HG02970 (cell line): ENCODE data around the gene ARL15.
"Not testable (repeated sequence)": the region's sequence is repeated elsewhere in the genome, so short reads cannot be mapped to it uniquely, and the experiment has no call there.

Source experiments
- ATAC-seq: cut with Tn5 transposase; IDR thresholded peaks from one replicate; pipeline ENCODE4 v1.9.1; 2021; ENCODE audit warnings: mild to moderate bottlenecking, moderate library complexity, moderate number of reproducible peaks; ENCODE audit not compliant: unreplicated experiment, low FRiP score

Gene ARL15

DNA sequence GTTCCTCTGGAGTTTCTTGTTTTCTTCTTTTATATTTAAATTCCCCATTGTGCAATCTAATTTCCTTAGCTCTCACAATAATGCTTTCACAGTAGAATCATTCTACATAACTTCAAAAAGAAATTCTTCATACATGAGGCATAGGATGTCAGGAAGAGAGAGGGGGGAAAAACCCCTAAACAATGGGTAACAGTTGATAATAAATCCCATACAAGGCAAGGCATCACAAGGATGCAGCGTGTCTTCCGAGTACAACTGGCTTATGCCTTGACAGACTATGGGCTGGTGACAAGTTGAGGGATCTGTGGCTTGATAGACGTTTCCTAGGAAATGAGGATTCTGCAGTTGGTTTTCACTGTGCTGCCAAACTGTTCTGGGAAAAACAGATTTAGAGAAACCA, 247.4 kb downstream of the ARL15 start:
- ATAC-seq: no peak

DNA sequence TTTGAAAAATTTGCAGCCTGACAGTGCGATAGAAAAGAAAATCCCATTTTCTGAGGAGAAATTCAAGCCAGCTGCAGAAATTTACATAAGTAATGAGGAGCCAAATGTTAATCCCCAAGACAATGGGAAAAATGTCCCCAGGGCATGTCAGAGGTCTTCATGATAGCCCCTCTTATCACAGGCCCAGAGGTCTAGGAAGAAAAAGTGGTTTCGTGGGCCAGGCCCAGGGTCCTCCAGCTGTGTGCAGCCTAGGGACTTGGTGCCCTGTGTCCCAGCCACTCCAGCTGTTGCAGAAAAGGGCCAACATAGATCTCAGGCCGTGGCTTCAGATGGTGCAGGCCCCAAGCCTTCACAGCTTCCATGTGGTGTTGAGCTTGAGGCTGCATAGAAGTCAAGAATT, 249.5 kb downstream of the ARL15 start:
- not testable (repeated sequence) for ATAC-seq

DNA sequence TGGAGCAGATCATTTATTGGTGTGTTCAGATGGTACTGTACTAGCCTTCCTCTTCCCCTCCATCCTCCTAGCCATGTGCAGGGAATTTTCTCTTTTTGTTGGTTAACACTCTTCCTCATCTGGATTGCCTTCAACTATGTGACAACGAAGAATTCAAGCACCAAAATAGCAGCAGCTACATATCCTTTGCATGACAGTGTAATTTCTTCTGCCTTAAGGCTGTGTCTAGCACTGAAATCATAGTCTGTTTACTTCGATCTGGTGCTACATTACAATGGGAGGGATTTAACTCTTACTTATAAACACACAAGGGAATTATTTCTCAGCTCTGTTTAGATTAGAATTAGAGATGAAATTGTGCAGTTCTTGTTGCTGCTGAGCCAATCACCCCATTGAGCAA, 260.4 kb downstream of the ARL15 start:
- ATAC-seq: no peak

DNA sequence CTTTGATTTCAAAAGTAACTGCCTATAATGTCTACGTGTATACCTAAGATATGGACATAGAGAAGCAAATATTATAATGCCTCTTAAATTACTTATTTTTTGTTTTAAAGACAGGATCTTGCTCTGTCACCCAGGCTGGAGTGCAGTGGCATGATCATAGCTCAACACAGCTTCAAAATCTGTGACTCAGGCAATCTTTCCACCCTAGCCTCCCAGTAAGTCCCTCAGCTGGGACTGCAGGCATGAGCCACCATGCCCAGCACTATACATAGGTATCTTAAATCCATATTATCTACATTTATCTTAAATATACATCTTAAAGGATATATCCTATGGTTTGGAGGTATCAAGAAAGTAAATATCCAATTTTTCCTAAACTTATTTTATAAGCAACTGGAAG, 261.2 kb downstream of the ARL15 start:
- no peak for ATAC-seq

DNA sequence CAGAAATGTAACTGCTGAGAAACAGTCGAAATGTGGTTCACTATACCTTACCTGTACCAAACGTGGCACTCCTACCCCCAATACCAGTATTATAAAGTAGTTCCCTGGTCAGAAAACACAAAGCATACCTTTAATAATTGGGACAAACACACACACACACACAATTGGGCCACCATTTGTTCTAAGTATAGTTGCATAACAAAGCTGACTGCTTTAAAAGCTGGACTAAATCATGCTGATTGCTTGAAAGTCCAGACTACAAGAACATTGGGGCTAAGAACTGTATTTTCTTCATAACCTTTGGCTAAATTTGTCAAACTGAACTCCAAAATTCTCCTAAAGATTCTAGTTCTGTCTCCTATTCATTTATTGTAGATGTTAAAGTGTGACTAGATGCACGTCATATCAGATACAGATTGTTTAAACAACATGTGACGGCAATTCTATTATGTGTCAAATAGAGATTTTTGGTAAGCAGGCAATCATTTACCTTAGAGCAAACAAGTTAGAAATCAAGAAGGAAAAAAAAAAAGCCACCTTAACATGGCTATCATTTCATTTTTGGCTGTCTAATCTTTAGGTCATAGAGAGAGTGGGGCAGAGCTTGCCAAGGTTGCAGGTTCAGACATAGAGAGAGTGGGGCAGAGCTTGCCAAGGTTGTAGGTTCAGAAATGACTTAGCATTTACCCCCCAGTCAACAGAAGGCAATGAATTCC, 265.1 kb downstream of the ARL15 start:
- no peak for ATAC-seq

DNA sequence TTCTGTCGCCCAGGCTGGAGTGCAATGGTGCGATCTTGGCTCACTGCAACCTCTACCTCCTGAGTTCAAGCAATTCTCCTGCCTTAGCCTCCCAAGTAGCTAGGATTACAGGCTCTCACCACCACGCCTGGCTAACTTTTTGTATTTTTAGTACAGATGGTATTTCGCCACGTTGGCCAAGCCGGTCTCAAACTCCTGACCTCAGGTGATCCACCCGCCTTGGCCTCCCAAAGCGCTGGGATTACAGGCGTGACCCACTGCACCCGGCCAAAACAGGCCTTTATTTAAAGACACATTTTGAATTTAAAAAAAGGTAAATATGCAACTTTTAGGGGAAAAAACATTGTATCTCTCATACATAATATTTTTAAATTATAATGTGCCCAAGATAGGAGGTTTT, 266.1 kb downstream of the ARL15 start:
- not testable (repeated sequence) for ATAC-seq

DNA sequence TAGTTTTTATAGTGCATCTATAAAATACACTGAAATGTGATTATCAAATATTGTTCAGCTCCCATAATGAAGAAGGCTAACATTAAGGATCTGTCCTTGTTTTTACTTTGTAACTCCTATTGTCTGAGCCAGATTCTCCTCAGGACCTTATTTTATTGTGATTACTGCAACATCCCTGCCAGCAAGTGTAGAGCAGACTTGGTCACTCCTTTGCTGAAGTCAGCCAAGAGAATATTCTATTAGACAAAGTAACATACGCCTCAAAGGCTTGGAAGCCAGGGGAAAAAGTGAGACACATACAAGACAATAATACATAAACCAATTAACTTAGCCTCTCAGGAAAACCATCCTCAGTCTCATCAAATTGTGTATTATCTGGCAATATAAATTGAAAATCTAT, 269.6 kb downstream of the ARL15 start:
- no peak for ATAC-seq

DNA sequence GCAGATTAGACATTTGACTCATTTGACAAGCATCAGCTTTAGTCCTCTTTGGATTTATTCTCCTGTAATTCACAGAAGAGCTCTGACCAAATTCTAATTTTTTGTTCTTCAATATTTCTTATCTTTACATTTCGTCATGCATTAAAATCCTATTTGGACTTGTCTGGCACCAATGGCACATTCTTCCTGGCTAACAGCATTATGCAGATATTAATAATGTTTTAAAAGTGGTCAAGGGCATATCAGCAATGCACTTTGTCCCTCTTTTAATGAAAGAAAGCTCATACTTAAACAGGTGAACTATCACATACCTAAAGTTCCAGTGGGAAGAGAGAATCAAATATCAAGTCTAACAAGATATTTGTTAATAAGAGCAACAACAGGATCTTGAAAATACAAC, 270.4 kb downstream of the ARL15 start:
- ATAC-seq: no peak

DNA sequence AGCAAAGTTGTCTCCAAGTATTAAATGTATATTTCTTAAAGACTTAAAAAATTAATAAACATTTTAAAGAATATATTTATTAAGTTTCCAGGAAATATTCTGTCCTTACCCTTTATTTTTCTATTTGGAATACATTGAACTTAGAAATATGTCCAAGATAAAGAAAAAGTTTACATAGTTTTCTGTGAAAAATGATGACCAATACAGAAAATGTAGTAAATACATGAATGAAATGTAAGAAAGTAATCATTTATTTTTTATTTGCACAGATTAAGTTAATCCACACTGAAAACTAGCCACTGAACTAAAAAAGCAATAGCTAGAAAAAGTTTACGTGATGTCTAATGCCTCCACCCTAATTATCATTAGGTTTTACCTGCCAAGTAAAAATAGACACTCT, 273.2 kb downstream of the ARL15 start:
- no peak for ATAC-seq

DNA sequence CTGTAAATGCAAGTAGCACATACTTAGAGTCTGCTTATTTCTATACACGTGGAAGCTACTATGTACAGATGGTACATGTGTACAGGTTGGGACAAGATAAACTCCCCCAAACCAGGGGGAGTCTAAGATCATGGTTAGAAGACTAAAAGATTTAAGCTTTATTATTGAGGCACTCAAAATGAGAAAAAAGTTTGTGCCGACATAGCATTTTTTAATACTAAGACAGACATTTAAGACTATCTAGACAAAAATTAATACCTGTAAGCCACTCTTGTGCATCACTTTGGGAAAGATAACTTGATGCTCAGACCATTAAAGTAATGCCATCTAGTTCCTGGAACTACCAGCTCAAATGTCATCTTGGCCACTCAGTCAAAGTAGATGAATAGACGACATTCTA, 279.4 kb downstream of the ARL15 start:
- ATAC-seq: no peak

DNA sequence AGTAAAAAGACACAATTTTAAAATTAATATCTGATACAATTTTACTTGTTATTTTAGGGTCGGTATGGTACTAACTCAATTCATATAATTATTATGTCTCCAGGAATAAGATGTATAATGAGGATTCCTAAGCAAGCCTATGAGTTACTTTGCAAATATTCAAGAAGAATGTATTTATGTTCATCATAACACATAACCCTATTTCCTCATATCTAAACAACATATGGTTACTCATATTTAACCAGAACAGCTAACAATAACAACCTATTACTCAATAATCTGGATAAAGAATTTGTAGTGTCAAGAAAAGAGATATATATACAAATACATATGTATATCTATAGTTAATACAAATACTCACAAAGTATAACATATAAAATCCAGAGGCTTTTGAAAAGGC, 285.9 kb downstream of the ARL15 start:
- ATAC-seq: no peak

DNA sequence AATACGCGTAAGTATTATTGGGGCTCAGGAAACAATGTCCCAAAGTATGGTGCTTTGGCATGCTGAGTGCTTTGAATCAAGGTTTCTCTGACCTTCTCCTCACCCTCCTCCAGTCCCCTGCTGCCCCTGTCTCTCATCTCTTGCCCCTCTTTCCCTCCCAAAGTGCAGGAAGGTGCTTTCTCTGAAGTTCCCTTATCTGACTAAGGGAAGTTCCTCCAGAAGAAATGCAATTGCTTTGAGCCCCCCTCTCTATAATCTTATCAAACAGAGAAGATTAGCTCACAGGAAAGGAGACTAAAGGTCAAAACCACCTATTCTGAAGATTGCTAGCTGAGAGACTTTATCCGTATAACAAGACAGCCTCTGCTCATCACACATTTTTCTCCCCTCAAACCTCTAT, 288.1 kb downstream of the ARL15 start:
- ATAC-seq: no peak

DNA sequence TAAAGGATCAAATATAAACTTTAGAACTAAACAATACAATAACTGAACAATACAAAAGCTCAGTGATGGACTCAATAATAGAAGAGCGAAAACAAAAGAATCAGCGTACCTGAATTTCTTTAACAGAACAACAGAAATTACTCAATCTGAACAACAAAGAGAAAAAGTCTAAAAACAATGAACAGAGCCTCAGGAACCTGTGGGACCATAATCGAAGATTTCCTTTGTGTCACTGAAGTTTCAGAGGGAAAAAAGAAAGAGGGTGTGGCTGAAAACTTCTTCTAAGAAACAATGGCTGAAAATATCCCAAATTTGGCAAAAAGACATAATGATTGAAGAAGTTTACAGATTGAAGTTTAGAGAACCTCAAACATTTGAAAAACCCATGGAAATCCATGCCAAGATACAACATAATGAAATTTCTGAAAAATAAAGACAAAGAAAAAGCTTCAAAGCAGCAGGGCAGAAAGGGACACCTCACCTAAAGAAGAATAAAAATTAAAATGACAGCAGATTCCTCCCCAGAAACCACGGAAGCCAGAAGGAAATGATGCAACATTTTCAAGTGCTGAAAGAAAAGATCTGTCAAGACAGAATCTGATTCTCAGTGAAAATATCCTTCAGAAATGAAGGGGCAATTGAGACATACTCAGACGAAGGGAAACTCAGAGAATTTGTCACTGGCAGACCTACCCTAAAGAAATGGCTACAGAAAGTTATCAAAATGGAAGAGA, 288.8 kb downstream of the ARL15 start:
- no peak for ATAC-seq

DNA sequence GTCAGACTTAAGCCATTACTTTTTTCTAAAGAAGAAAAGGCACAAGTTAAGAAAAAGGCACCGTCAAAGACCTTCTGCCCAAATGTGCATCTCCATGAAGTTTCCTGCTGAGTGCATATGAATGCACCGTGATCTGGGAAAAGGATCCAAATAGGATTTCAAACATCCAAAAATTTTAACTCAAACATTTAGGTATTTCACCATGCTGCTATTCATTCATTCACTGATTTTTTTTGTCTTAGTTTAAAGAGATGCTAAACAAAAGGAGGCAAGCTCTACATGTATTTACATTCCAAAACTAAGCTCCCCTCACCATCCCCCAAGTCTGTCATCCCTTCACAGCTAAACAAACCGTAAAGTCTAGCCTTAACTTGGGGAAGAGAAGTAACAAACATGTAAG, 291.9 kb downstream of the ARL15 start:
- no peak for ATAC-seq

DNA sequence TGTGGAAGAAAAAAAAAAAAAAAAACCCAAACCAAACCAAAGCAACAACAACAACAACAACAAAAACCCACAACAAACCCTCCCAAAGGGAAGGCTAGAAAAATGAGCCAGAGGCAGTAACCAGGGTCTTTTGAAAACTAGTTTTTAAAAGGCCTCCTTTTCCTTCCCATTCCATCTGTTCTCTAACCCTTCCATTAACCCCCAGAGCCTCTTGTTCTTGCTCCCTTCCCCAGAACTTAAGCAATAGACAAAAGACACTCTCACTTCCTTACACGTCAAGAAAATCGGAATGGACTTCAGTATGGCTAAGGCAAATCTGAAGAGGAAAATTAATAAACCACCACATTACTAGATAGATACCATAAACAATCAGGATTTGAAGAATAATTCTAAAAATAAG, 292.8 kb downstream of the ARL15 start:
- no peak for ATAC-seq

DNA sequence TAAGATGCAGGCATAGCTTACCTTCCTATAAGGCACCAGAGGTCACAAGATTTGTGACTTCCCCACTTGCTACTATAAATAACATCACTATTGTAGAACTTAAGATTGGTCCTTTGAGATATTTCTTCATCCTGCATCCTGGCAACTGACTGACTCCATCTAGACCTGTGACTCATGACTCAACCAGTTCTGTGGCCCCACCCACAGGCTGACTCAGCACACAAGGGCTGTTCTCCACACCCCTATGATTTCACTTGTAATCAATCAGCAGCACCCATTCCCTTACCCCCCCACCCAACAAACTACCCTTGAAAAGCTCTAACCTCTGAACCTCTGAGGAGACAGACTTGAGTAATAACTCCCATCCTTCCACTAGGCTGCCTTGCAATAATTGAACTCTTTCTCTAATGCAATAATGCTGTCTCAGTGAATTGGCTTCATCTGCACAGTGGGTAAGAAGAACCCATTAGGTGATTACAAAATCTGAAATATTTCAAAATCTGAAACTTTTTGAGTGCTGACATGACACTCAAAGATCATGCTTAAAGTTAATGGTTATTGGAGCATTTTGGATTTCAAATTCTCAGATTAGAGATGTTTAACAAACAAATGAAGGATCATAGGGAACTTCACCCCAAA, 296.7 kb downstream of the ARL15 start:
- no peak for ATAC-seq

DNA sequence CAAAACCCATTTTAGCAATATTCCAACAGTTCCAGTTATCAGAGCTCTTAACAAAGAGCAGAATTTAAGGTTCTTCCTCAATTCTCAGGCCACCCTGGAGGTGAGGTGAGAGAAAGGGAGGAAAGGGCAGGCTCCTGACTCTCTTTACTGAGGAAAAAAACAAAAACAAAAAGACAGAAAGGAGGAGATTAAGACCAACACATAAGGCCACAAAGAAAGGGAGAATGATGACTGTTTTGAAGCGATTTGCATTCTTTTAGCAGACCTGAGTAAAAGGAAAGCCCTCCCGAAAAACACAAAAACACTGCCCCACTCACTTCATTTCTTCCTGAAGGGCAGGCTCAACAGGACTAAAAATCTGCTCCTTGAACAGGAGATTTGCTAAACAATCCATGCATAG, 300.5 kb downstream of the ARL15 start:
- no peak for ATAC-seq

DNA sequence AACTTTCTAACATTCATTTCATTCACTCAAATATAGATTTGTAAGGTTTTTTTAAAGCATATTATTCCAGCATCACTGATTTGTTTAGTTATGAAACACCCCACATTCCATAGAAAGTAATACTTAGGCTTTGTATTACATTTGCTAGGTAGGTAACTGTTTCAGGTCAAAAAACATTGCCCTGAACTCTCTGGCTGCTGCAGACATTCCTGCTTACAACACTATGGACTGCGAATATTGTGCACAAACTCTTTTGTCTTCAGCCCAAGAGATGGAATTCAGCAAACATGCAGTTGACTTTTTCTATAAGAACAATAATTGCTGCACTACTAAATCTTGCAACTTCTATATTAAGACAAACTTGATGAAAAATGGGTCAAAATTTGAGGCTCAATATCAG, 301.0 kb downstream of the ARL15 start:
- ATAC-seq: no peak

DNA sequence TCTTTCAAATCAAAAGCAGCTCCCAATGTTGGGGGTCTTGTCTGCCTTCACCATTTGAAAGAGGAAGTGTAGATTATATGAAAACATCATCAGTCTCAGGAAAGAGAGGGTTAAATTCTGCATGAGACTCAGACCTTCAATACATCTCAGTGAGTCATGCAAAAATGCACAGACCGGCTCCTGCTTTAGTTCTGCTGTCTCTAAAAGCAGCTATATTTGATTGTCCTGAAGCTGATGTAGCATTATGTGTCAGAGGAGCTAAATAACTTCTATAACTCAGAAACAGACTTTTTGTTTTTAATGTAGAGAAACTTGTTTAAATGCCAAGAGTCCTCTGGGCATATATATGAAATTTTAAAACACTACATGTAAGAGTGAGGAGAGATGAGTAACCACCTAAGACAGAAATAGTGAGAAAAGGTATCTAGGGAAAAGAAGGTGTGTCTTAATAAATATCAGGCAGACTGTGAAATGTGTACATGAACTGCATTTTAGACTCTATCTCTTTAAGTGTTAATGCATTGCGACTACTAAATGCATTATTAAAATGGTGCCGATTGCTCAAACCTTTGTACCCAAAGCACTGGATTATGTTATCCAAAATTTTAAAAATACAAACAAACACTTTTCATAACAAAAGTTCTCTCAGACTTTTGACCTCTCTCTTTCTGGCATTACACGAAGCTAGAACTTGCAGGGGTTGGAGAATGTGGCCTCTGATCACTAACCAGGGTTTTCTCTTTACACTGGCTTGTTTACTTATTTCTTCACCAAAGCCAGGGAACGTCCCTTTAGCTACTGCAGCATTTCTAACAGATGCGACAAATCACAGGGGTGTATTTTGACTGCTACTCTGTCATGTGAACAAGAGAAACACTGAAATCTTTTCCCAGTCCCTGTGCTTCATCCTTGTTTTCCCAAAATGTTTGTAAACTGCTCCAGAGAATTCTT, 302.3 kb downstream of the ARL15 start:
- ATAC-seq: no peak

DNA sequence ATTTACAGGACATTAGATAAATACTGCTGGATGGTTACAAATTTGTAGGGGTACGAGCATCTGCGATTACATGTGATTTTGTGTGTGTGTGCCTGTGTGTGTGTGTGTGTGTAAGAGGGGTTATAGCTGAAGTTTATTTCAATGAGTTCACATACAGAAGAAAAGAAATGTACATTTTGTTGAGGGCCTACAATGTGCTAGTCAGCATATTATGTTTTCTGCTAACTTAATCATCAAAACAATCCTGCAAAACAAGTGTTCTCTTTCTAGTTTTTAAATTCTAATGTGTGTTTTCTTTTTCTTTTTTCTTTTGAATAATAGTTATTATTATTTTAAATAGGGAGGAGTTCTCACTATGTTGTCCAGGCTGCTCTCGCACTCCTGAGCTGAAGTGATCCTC, 305.7 kb downstream of the ARL15 start:
- no peak for ATAC-seq

DNA sequence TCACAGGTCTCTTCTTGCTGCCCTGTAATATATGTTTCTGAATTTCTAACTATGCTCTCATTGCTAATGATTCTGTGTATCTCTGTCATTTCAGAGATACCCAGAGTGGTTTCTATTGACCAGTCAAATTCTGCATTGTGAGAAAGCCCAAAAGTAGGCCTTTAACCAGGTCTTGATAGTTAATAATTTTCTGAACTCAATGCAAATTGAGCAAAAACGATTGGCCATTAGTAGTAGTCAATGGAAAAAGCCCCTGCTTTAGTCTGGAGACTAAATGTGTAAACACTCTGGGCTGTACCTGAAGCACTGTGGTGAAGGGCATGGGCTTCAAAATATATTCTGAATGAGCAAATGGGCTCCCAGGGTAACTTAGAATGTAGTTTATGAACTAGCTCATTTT, 307.6 kb downstream of the ARL15 start:
- no peak for ATAC-seq
